ENCODE data around the gene CEP295NL.

DNA sequence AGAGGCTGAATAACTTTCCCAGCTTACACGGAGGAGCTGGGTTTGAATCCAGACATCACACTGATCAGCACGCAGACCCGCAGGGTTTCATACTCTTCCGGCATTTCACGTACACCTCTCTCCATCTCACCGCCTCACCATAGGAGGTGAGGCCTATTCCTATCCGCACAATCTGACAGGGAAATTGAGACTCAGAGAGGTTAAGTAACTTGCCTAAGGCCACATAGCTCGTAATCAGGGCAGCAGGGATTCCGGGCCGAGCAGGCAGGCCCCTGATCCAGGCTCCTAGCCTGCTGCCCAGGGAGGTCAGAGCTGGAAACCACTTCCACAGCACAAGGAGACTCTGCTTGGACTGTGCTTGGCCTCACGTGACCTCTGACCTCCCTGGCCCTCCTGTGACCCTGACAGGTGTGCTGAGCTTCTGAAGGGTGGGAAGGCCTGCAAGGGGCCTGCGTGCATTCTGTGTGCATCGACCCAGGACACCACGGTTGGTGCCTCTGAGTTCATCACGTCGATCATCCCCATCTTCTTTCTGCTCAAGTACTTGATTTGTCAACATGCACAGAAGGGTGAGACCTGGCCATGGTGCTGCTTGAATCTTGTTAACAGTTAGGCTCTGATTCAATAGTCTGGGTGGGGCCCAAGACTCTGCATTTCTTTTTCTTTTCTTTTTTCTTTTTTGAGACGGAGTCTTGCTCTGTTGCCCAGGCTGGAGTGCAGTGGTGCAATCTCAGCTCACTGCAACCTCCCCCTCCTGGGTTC, 4.7 kb downstream of the CEP295NL start:
- TF ChIP-seq, protein P1, sequence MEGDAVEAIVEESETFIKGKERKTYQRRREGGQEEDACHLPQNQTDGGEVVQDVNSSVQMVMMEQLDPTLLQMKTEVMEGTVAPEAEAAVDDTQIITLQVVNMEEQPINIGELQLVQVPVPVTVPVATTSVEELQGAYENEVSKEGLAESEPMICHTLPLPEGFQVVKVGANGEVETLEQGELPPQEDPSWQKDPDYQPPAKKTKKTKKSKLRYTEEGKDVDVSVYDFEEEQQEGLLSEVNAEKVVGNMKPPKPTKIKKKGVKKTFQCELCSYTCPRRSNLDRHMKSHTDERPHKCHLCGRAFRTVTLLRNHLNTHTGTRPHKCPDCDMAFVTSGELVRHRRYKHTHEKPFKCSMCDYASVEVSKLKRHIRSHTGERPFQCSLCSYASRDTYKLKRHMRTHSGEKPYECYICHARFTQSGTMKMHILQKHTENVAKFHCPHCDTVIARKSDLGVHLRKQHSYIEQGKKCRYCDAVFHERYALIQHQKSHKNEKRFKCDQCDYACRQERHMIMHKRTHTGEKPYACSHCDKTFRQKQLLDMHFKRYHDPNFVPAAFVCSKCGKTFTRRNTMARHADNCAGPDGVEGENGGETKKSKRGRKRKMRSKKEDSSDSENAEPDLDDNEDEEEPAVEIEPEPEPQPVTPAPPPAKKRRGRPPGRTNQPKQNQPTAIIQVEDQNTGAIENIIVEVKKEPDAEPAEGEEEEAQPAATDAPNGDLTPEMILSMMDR (IDR thresholded peaks at IDR 0.05) = no peak
- TF ChIP-seq POLR2A (IDR thresholded peaks at IDR 0.05) (no peak), POLR2AphosphoS5 (IDR thresholded peaks at IDR 0.05; ENCODE audit: insufficient read depth in 1 of 2, low read depth in 1 of 2) (peak in 1 of 2 donors; percentile 11)

Measured in vagina (tissue), 2 donors.